ENCODE measurements around the gene PTH1R.

DNA sequence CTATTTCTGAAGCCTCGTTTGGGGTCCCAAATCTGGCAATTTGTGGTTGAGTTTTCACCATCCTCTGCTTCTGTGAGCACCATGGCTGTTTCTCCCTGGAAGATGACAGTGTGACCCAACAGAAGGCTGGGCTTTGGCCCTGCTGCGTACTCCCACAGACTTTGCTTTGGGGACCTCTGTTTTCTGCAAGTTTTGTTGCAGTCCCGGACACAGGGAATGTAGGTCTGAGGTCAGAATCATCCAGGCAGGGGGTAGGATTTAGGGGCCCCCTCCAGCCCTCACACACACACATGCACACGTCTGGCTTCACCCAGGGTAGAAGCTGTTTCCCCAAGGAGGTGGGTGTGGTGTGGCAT is 6.3 kb downstream of the PTH1R start:
- no peak for TF ChIP-seq POLR2AphosphoS5 (IDR thresholded peaks at IDR 0.05; ENCODE audit: low read depth, low read length)
- no peak for TF ChIP-seq POLR2A (IDR thresholded peaks at IDR 0.05; ENCODE audit: low read depth, low read length)

Data from GM12892 (cell line).